ENCODE measurements around the gene MNAT1. TPM values are rescaled to one million over a fixed set of nuclear protein-coding genes. Genes with fewer than 3 reads are reported as not detected.

MNAT1 gene
- total RNA-seq, 1 donor from 2014 or later: 54.1 TPM

- DNase-seq (ENCODE audit: low spot score, unreplicated experiment): no peak
- Mint-ChIP-seq H3K36me3 (ENCODE audit: insufficient read depth) (peaks cover 4% of the 10 kb centered on the region), H3K9me3 (ENCODE audit: low read depth) (no peaks in the 10 kb centered on the region), H3K27me3 (no peaks in the 10 kb centered on the region), H3K4me1 (ENCODE audit: low read depth) (peaks cover 18% of the 10 kb centered on the region), H3K27ac (no peak overlapping the region), H3K4me3 (ENCODE audit: low read depth) (no peak overlapping the region)
- no peak for TF ChIP-seq CTCF (IDR thresholded peaks at IDR 0.05; ENCODE audit: unreplicated experiment)
Measured at GRCh38 chr14:60738843-60739508, 4.4 kb downstream of the MNAT1 start.

- Mint-ChIP-seq H3K4me3 (ENCODE audit: low read depth) (no peak overlapping the region), H3K4me1 (ENCODE audit: low read depth) (no peaks in the 10 kb centered on the region), H3K9me3 (ENCODE audit: low read depth) (no peaks in the 10 kb centered on the region), H3K36me3 (ENCODE audit: insufficient read depth) (peaks cover 6% of the 10 kb centered on the region), H3K27ac (peak overlapping the region; percentile 83), H3K27me3 (no peaks in the 10 kb centered on the region)
- no peak for TF ChIP-seq CTCF (IDR thresholded peaks at IDR 0.05; ENCODE audit: unreplicated experiment)
- no peak for DNase-seq (ENCODE audit: low spot score, unreplicated experiment)
Measured at GRCh38 chr14:60744566-60744965, 10.0 kb downstream of the MNAT1 start.

GRCh38 chr14:60753264-60754119, 18.9 kb downstream of the MNAT1 start:
- Mint-ChIP-seq H3K27ac (peak overlapping the region; percentile 80), H3K36me3 (ENCODE audit: insufficient read depth) (peaks cover 6% of the 10 kb centered on the region), H3K4me3 (ENCODE audit: low read depth) (no peak overlapping the region), H3K4me1 (ENCODE audit: low read depth) (peaks cover 8% of the 10 kb centered on the region), H3K27me3 (no peaks in the 10 kb centered on the region), H3K9me3 (ENCODE audit: low read depth) (no peaks in the 10 kb centered on the region)
- no peak for DNase-seq (ENCODE audit: low spot score, unreplicated experiment)
- no peak for TF ChIP-seq CTCF (IDR thresholded peaks at IDR 0.05; ENCODE audit: unreplicated experiment)

- H3K36me3 Mint-ChIP-seq (ENCODE audit: insufficient read depth): peaks cover 6% of the 10 kb centered on the region
- H3K9me3 Mint-ChIP-seq (ENCODE audit: low read depth): no peaks in the 10 kb centered on the region
- no peak overlapping the region for H3K4me3 Mint-ChIP-seq (ENCODE audit: low read depth)
- DNase-seq (ENCODE audit: low spot score, unreplicated experiment): no peak
- no peak for TF ChIP-seq CTCF (IDR thresholded peaks at IDR 0.05; ENCODE audit: unreplicated experiment)
- H3K27me3 Mint-ChIP-seq: no peaks in the 10 kb centered on the region
- no peak overlapping the region for H3K27ac Mint-ChIP-seq
- peaks cover 34% of the 10 kb centered on the region for H3K4me1 Mint-ChIP-seq (ENCODE audit: low read depth)
Measured at GRCh38 chr14:60756847-60757246, 22.3 kb downstream of the MNAT1 start.

GRCh38 chr14:60757567-60758002, 23.0 kb downstream of the MNAT1 start:
- TF ChIP-seq CTCF (IDR thresholded peaks at IDR 0.05; ENCODE audit: unreplicated experiment): no peak
- Mint-ChIP-seq H3K36me3 (ENCODE audit: insufficient read depth) (peaks cover 5% of the 10 kb centered on the region), H3K27ac (no peak overlapping the region), H3K9me3 (ENCODE audit: low read depth) (no peaks in the 10 kb centered on the region), H3K27me3 (no peaks in the 10 kb centered on the region), H3K4me1 (ENCODE audit: low read depth) (peaks cover 39% of the 10 kb centered on the region), H3K4me3 (ENCODE audit: low read depth) (no peak overlapping the region)
- no peak for DNase-seq (ENCODE audit: low spot score, unreplicated experiment)

Measured in progenitor cell of endocrine pancreas (in vitro differentiated cells).